Neural cell (in vitro differentiated cells): Measurements from ENCODE around the gene KCNJ16.

Source experiments
- CTCF ChIP-seq: fragments of 450-650 bp; IDR thresholded peaks from 2 replicates; pipeline ENCODE4 v1.5.1; 2014; ENCODE audit warnings: antibody characterized with exemption, mild to moderate bottlenecking, moderate library complexity; ENCODE audit not compliant: poor library complexity, severe bottlenecking
- EZH2 ChIP-seq: fragments of 200-600, 300-800 bp; shearing (Covaris generic), sonication (generic); IDR thresholded peaks from 2 replicates; pipeline ENCODE4 v1.6.1; 2014; ENCODE audit warnings: antibody characterized with exemption, low read length, borderline replicate concordance, mild to moderate bottlenecking; ENCODE audit not compliant: insufficient read depth, poor library complexity, severe bottlenecking
- MXI1 ChIP-seq: fragments of 450-650 bp; conservative IDR thresholded peaks from 2 replicates; pipeline ENCODE4 v1.6.1; 2014; ENCODE audit warnings: antibody characterized with exemption, mild to moderate bottlenecking; ENCODE audit not compliant: poor library complexity, severe bottlenecking
- POLR2AphosphoS5 ChIP-seq: IDR thresholded peaks from 2 replicates; pipeline ENCODE4 v1.6.1; 2012
- REST ChIP-seq: IDR thresholded peaks from 2 replicates; pipeline ENCODE4 v1.6.1; 2012; ENCODE audit warnings: borderline replicate concordance
- SMC3 ChIP-seq: fragments of 450-650 bp; conservative IDR thresholded peaks from 2 replicates; pipeline ENCODE4 v1.6.1; 2014; ENCODE audit warnings: antibody characterized with exemption, mild to moderate bottlenecking, moderate library complexity; ENCODE audit not compliant: poor library complexity

DNA sequence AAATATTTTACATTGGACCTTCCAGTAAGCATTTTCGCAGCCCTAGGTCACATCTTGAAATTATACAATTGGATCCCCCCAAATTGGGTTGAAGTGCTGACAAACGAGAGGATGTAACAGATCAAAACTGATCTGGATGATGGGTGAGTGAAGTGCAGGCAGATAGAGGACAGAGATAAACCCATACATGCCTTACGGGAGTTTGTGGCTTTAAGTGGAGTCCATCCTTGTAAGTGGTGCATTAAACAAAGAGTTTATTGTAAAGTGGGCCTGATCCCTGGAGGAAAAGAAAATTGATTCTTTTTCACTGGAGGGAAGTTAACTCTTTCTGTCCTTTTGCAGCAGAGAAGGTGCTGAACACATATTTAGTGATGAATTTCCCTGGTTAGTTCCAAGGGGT lies 55.3 kb downstream of the KCNJ16 start:
- TF ChIP-seq SMC3: no peak
- no peak for TF ChIP-seq CTCF
- TF ChIP-seq POLR2AphosphoS5: no peak
- no peak for TF ChIP-seq EZH2
- TF ChIP-seq REST: no peak
- TF ChIP-seq MXI1: no peak
